Small intestine (tissue), 7 donors: ENCODE measurements around the gene CPD. TPM values are rescaled to one million over a fixed set of nuclear protein-coding genes. Genes with fewer than 3 reads are reported as not detected.

Source experiments
- DNase-seq, 2 donors: peaks; one replicate each; pipeline versions ENCODE4 v3.0.0 to v3.0.0-alpha.2; 2013
- FAIRE-seq: peaks from 2 replicates; lab custom pipeline; 2012; peaks lifted over from hg19 to GRCh38; lab: Jason Lieb, UNC
- H3K27ac ChIP-seq, 3 donors: one replicate each; pipeline ENCODE4 v1.5.1; 2013; ENCODE audit warnings: low read length in 2 of 3, mild to moderate bottlenecking in 2 of 3, control low read depth in 1 of 3, inconsistent platforms in 1 of 3, low read depth in 1 of 3, moderate library complexity in 1 of 3
- H3K27me3 ChIP-seq, 3 donors: one replicate each; pipeline ENCODE4 v1.6.1; 2013; ENCODE audit warnings: low read length in 3 of 3, inconsistent platforms in 1 of 3; ENCODE audit not compliant: control insufficient read depth in 3 of 3, insufficient read depth in 3 of 3
- H3K36me3 ChIP-seq, 3 donors: one replicate each; pipeline ENCODE4 v1.6.1; 2013; ENCODE audit warnings: low read length in 3 of 3, inconsistent platforms in 1 of 3, low read depth in 1 of 3, mild to moderate bottlenecking in 1 of 3, moderate library complexity in 1 of 3; ENCODE audit not compliant: control insufficient read depth in 3 of 3, insufficient read depth in 2 of 3
- H3K4me1 ChIP-seq, 3 donors: one replicate each; pipeline ENCODE4 v1.6.1; 2013; ENCODE audit warnings: low read length in 2 of 3, inconsistent platforms in 1 of 3, low read depth in 1 of 3, mild to moderate bottlenecking in 1 of 3, moderate library complexity in 1 of 3; ENCODE audit not compliant: control insufficient read depth in 3 of 3, insufficient read depth in 2 of 3
- H3K4me3 ChIP-seq, 3 donors: one replicate each; pipeline ENCODE4 v1.5.1; 2013; ENCODE audit warnings: low read length in 3 of 3, control low read depth in 1 of 3, inconsistent platforms in 1 of 3, low read depth in 1 of 3, mild to moderate bottlenecking in 1 of 3, moderate library complexity in 1 of 3
- H3K9me3 ChIP-seq, 2 donors: one replicate each; pipeline ENCODE4 v1.6.1; 2013; ENCODE audit warnings: low read depth in 1 of 2, low read length in 1 of 2; ENCODE audit not compliant: control insufficient read depth in 2 of 2, insufficient read depth in 1 of 2
- WGBS, 3 donors: extraction: QIAGEN DNeasy Blood & Tissue Kit; methylation state at CpG; one replicate each; pipeline ENCODE4 v1.1.7; 2013; 5-methylcytosine and 5-hydroxymethylcytosine counted together
- polyA plus RNA-seq, 4 donors: library from polyadenylated mRNA; stranded (reverse) in 3 of 4; unstranded in 1 of 4; fragments of 200-250 nt in 3 of 4; fragments of 120-200 nt in 1 of 4; gene quantifications; one replicate each; pipeline versions ENCODE4 v1.2.1 to v1.2.3, GENCODE V29; 2013
- donor health status: healthy with polysubstance abuse.
- donor health status: control.
- donor health status: control.
- donor health status: Bipolar disorder and iron deficiency.
- donor health status: healthy.

Gene CPD
- polyA plus RNA-seq, 4 donors = 6.2 to 64.1 (median 13.4) TPM

DNA sequence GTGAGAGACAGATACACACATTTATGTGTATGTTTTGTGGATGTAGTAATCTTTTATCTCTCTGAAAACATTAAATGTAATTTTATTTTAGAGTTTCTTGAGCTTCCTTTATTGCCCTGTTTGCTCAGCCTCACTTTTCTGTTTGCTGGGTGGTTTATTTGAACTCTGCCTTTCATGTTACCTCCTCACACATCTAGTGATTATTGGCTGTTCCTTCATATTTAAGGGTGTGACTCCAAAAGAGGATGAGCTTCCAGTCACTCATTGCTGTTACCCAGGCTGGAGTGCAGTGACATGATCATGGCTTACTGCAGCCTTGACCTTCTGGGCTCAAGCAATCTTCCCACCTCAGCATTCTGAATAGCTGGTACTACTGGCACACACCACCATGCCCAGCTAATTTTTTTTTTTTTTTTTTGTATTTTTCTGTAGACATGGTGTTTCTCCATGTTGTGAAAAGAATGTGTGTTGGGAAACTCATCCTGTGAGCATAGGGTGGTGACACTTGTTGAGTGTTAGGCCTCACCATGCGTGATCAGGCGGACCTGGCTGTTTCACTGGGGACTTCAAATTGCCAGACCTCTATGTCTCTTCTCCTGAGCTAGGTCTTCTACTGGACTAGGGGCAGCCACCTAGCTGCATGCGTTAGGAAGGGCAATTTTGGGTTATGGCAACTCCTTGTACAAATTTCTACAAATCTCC lies 136.3 kb downstream of the CPD start:
- Histone ChIP-seq H3K4me3 (no peak overlapping the region), H3K27ac (no peak overlapping the region), H3K9me3 (no peaks in the 10 kb centered on the region), H3K4me1 (peaks cover 0 to 3% (median 2%) of the 10 kb centered on the region in 3 donors), H3K36me3 (peaks cover 3 to 34% (median 4%) of the 10 kb centered on the region in 3 donors), H3K27me3 (no peaks in the 10 kb centered on the region)
- FAIRE-seq (no peak), DNase-seq (no peak)
- WGBS, 3 donors = 99 to 100% (median 100%) methylated on average over 3 of the region's 3 CpGs

DNA sequence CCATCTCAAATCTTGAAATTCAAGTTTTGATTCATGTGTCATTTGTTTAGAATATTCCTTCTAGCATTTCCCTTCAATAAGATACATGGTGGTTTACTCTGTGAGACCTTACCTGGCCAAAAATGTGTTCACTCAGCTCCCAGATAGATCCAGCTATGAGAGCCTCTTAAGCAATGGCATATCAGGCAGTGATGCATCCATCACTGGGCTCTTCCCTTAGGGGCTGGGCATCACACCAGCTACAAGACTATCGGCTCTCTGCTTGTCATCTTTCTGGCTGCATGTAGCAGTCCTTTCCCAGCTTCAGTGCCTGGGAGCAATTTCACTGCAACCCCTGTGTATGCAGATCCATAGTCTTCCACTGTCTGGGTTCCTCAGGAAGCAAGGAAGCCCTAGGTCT lies 139.1 kb downstream of the CPD start:
- FAIRE-seq = no peak
- peaks cover 0 to 3% (median 2%) of the 10 kb centered on the region in 3 donors for H3K4me1 ChIP-seq
- H3K27ac ChIP-seq = peak overlapping the region in 1 of 3 donors; percentile 21
- no peak overlapping the region for H3K4me3 ChIP-seq
- H3K9me3 ChIP-seq = peaks cover 0 to 8% of the 10 kb centered on the region in 2 donors
- H3K36me3 ChIP-seq = peaks cover 3 to 39% (median 15%) of the 10 kb centered on the region in 3 donors
- no peaks in the 10 kb centered on the region for H3K27me3 ChIP-seq
- WGBS, 3 donors = 88 to 95% (median 89%) methylated on average over 1 of the region's 1 CpG
- no peak for DNase-seq

DNA sequence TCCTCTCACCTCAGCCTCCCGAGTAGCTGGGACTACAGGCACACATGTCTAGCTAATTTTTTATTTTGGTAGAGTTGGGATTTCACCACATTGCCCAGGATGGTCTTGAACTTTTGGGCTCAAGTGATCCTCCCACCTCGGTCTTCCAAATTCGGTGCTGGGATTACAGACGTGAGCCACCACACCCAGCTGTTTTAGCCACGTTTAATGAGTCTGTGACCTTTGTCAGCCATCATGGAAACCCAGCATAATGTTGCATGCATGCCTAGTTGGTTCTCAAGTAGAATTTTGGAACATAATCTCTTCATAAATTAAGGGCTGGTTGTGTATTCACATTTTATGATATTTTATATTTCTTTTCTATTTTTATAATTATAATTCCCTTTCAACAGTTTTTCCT lies 140.4 kb downstream of the CPD start:
- DNase-seq = no peak
- H3K27me3 ChIP-seq = no peaks in the 10 kb centered on the region
- 68 to 81% (median 81%) methylated on average over 5 of the region's 5 CpGs for WGBS, 3 donors
- H3K36me3 ChIP-seq = peaks cover 0 to 39% (median 15%) of the 10 kb centered on the region in 3 donors
- H3K9me3 ChIP-seq = peaks cover 0 to 8% of the 10 kb centered on the region in 2 donors
- no peak overlapping the region for H3K4me3 ChIP-seq
- H3K4me1 ChIP-seq = peaks cover 0 to 3% (median 2%) of the 10 kb centered on the region in 3 donors
- H3K27ac ChIP-seq = peak overlapping the region in 1 of 3 donors; percentile 43
- no peak for FAIRE-seq

Other genes starting within 250 kb of the CPD start
- gene SLC6A4, start 143.2 kb upstream of the CPD start, polyA plus RNA-seq = 10 to 100 TPM in 1 of 4 donors, 1 to 10 TPM in 3; 2.9 to 26.0 (median 4.6) TPM
- gene BLMH, start 87.0 kb upstream of the CPD start, polyA plus RNA-seq = 10 to 100 TPM in 3 of 4 donors, 1 to 10 TPM in 1; 8.3 to 56.6 (median 15.0) TPM
- gene TMIGD1, start 44.9 kb upstream of the CPD start, polyA plus RNA-seq = 100 to 1,000 TPM in 1 of 4 donors, 1 to 10 TPM in 1, under 1 TPM in 2; 0.13 to 134 (median 1.2) TPM
- 10 to 100 TPM; 13.2 to 47.5 (median 18.6) TPM for gene GOSR1, start 98.5 kb downstream of the CPD start, polyA plus RNA-seq